Colonic mucosa (tissue), 4 donors: ENCODE results near the gene APOBEC3B. TPM values are rescaled to one million over a fixed set of nuclear protein-coding genes. Genes with fewer than 3 reads are reported as not detected.
"Not testable (repeated sequence)": the region's sequence is repeated elsewhere in the genome, so short reads cannot be mapped to it uniquely, and the experiment has no call there.

Experiments
- DNase-seq: peaks from one replicate; pipeline ENCODE4 v3.0.0-alpha.2; 2020
- H3K27ac ChIP-seq: fragments of 200-600 bp; one replicate; pipeline ENCODE4 v1.8.0; 2021
- H3K27me3 ChIP-seq: fragments of 200-600 bp; one replicate; pipeline ENCODE4 v1.8.0; 2021
- H3K36me3 ChIP-seq: fragments of 200-600 bp; one replicate; pipeline ENCODE4 v1.8.0; 2021
- H3K4me1 ChIP-seq: fragments of 200-600 bp; one replicate; pipeline ENCODE4 v1.8.0; 2021; ENCODE audit warnings: mild to moderate bottlenecking
- H3K4me3 ChIP-seq: fragments of 200-600 bp; one replicate; pipeline ENCODE4 v1.8.0; 2021
- H3K9ac ChIP-seq, 2 donors: one replicate each; pipeline ENCODE4 v1.7.0; 2013; ENCODE audit warnings: control low read depth in 2 of 2, low read depth in 2 of 2, low read length in 2 of 2
- H3K9me3 ChIP-seq: fragments of 200-600 bp; one replicate; pipeline ENCODE4 v1.8.0; 2021
- CTCF ChIP-seq: fragments of 200-600 bp; IDR thresholded peaks from one replicate; pipeline ENCODE4 v1.8.0; 2022; ENCODE audit warnings: antibody characterized with exemption, mild to moderate bottlenecking
- intact Hi-C: fragments of 100-400 bp; cut with DNase I; formaldehyde crosslinking; loops from one replicate; pipeline ENCODE4 v1.14.1; 2022
- total RNA-seq, 2 donors: library from RNA; stranded (reverse); fragmentation: NEBNext Ultra II Directional in 1 of 2; extraction: Animal tissue kit (Norgen Biotek cat#: 25700) in 1 of 2; gene quantifications; one replicate each; pipeline ENCODE4 v1.2.1, GENCODE V29; 2021
- donor health status: healthy.
- donor health status: DM: no; HTN: no; CAD: no.
- donor health status: DM: no; HTN: no; CAD: no.

Gene APOBEC3B
- total RNA-seq, 2 donors from 2014 or later, result 9.3 to 18.9 TPM

GRCh38 chr22:38981005-38981991 lies 849 bp upstream of the APOBEC3B start:
- no peaks in the 10 kb centered on the region for H3K27me3 ChIP-seq
- peak overlapping the region; percentile 55 for H3K27ac ChIP-seq
- H3K36me3 ChIP-seq, result no peaks in the 10 kb centered on the region
- no peaks in the 10 kb centered on the region for H3K4me1 ChIP-seq
- H3K9ac ChIP-seq, result peak overlapping the region; percentile 58 to 70
- intact Hi-C loops, result no loop called here
- no peak overlapping the region for H3K4me3 ChIP-seq
- DNase-seq, result peak; percentile 55
- H3K9me3 ChIP-seq, result no peaks in the 10 kb centered on the region
- peak; percentile 29 for TF ChIP-seq CTCF

GRCh38 chr22:38984224-38984623 lies 2.1 kb downstream of the APOBEC3B start:
- Histone ChIP-seq H3K4me1 (no peaks in the 10 kb centered on the region), H3K36me3 (no peaks in the 10 kb centered on the region), H3K9ac (no peak overlapping the region), H3K9me3 (no peaks in the 10 kb centered on the region), H3K4me3 (no peak overlapping the region), H3K27ac (no peak overlapping the region), H3K27me3 (no peaks in the 10 kb centered on the region)
- TF ChIP-seq CTCF, result no peak
- intact Hi-C loops, result no loop called here
- no peak for DNase-seq

- H3K36me3 ChIP-seq, H3K4me3 ChIP-seq, H3K27me3 ChIP-seq, H3K9ac ChIP-seq, H3K27ac ChIP-seq, H3K9me3 ChIP-seq, H3K4me1 ChIP-seq, intact Hi-C loops: not testable (repeated sequence)
- DNase-seq, result peak; percentile 62
These were observed 2.9 kb downstream of the APOBEC3B start for GRCh38 chr22:38984784-38985757.

- DNase-seq, result no peak
- intact Hi-C loops, result no loop called here
These were observed 4.5 kb downstream of the APOBEC3B start for GRCh38 chr22:38986629-38987028.

GRCh38 chr22:38987171-38987895 lies 5.2 kb downstream of the APOBEC3B start:
- no peak overlapping the region for H3K4me3 ChIP-seq
- H3K27me3 ChIP-seq, result no peaks in the 10 kb centered on the region
- no peaks in the 10 kb centered on the region for H3K9me3 ChIP-seq
- H3K36me3 ChIP-seq, result no peaks in the 10 kb centered on the region
- H3K27ac ChIP-seq, result no peak overlapping the region
- intact Hi-C loops, result no loop called here
- no peak for TF ChIP-seq CTCF
- no peak for DNase-seq
- H3K4me1 ChIP-seq, result no peaks in the 10 kb centered on the region
- H3K9ac ChIP-seq, result no peak overlapping the region

More at GRCh38 chr22:38986629-38987028, 4.5 kb downstream of the APOBEC3B start:
- TF ChIP-seq CTCF, result no peak
- H3K4me1 ChIP-seq, result no peaks in the 10 kb centered on the region
- H3K4me3 ChIP-seq, result no peak overlapping the region
- H3K27ac ChIP-seq, result no peak overlapping the region
- no peaks in the 10 kb centered on the region for H3K9me3 ChIP-seq
- H3K9ac ChIP-seq, result no peak overlapping the region
- H3K36me3 ChIP-seq, result no peaks in the 10 kb centered on the region
- H3K27me3 ChIP-seq, result no peaks in the 10 kb centered on the region
